Keratinocyte (primary cell): ENCODE measurements around the gene GAB2. TPM values are rescaled to one million over a fixed set of nuclear protein-coding genes. Genes with fewer than 3 reads are reported as not detected.

Experiments used
- DNase-seq: peaks from one replicate; pipeline ENCODE4 v3.0.0-alpha.2; 2011; ENCODE audit warnings: low read depth, missing footprints, low spot score
- FAIRE-seq: peaks from 2 replicates; lab custom pipeline; 2011; peaks lifted over from hg19 to GRCh38; lab: Jason Lieb, UNC
- H2AFZ ChIP-seq: 2 replicates; pipeline ENCODE4 v1.6.0; 2012; ENCODE audit warnings: low read length, control low read depth, inconsistent platforms; ENCODE audit not compliant: control insufficient read depth
- H3K27ac ChIP-seq: 2 replicates; pipeline ENCODE4 v1.5.1; 2011; ENCODE audit warnings: low read length; ENCODE audit not compliant: control insufficient read depth, insufficient read depth
- H3K27me3 ChIP-seq: 3 replicates; pipeline ENCODE4 v1.6.0; 2011; ENCODE audit warnings: low read length; ENCODE audit not compliant: control insufficient read depth, insufficient read depth; ENCODE audit errors: extremely low read depth
- H3K36me3 ChIP-seq, 2 experiments: 2 replicates in 1 of 2; 3 replicates in 1 of 2; pipeline ENCODE4 v1.5.1; 2011; ENCODE audit warnings: low read length in 2 of 2, mild to moderate bottlenecking in 1 of 2; ENCODE audit not compliant: control insufficient read depth in 2 of 2, insufficient read depth in 2 of 2; ENCODE audit errors: extremely low read depth in 1 of 2
- H3K4me1 ChIP-seq: 3 replicates; pipeline ENCODE4 v1.5.1; 2011; ENCODE audit warnings: low read length; ENCODE audit not compliant: control insufficient read depth, insufficient read depth; ENCODE audit errors: extremely low read depth
- H3K4me2 ChIP-seq: 3 replicates; pipeline ENCODE4 v1.6.0; 2011; ENCODE audit warnings: low read depth, low read length; ENCODE audit not compliant: control insufficient read depth, insufficient read depth; ENCODE audit errors: extremely low read depth
- H3K4me3 ChIP-seq, 3 experiments: fragments of 200-600 bp in 1 of 3; sonication (generic) in 1 of 3; 2 replicates in 2 of 3; 3 replicates in 1 of 3; pipeline ENCODE4 v1.5.1; 2011 to 2016; ENCODE audit warnings: low read length in 3 of 3, mild to moderate bottlenecking in 3 of 3, control low read depth in 2 of 3, inconsistent platforms in 1 of 3, low read depth in 1 of 3, mixed read lengths in 1 of 3, mixed run types in 1 of 3, moderate library complexity in 1 of 3; ENCODE audit not compliant: control insufficient read depth in 2 of 3, insufficient read depth in 2 of 3; ENCODE audit errors: extremely low read depth in 1 of 3
- H3K79me2 ChIP-seq: 2 replicates; pipeline ENCODE4 v1.6.0; 2012; ENCODE audit warnings: low read length; ENCODE audit not compliant: control insufficient read depth, insufficient read depth
- H3K9ac ChIP-seq: 3 replicates; pipeline ENCODE4 v1.6.0; 2011; ENCODE audit warnings: low read length; ENCODE audit not compliant: control insufficient read depth, insufficient read depth; ENCODE audit errors: extremely low read depth
- H3K9me1 ChIP-seq: 3 replicates; pipeline ENCODE4 v1.6.0; 2011; ENCODE audit warnings: low read length; ENCODE audit not compliant: control insufficient read depth, insufficient read depth; ENCODE audit errors: extremely low read depth
- H3K9me3 ChIP-seq: 2 replicates; pipeline ENCODE4 v1.5.1; 2012; ENCODE audit warnings: low read depth, low read length; ENCODE audit not compliant: control insufficient read depth
- H4K20me1 ChIP-seq: 3 replicates; pipeline ENCODE4 v1.6.0; 2011; ENCODE audit warnings: low read length; ENCODE audit not compliant: control insufficient read depth, insufficient read depth; ENCODE audit errors: extremely low read depth
- CTCF ChIP-seq, 3 experiments: IDR thresholded peaks in 1 of 3; conservative IDR thresholded peaks in 1 of 3; optimal IDR thresholded peaks in 1 of 3; 2 replicates in 2 of 3; 3 replicates in 1 of 3; pipeline versions ENCODE3 to v1.5.1; 2011; ENCODE audit warnings: low read length in 3 of 3, mild to moderate bottlenecking in 3 of 3, moderate library complexity in 2 of 3, control low read depth in 1 of 3, inconsistent platforms in 1 of 3; ENCODE audit not compliant: insufficient read depth in 2 of 3; ENCODE audit errors: extremely low read depth in 1 of 3
- EZH2 ChIP-seq: IDR thresholded peaks from one replicate; pipeline ENCODE4 v1.6.1; 2012; ENCODE audit warnings: inconsistent platforms, mild to moderate bottlenecking, low read length, moderate library complexity
- dilution Hi-C: fragments of 300-500 bp; cut with MboI; formaldehyde crosslinking; loops from one replicate; pipeline ENCODE4 v1.7.0; 2020; ENCODE audit warnings: low sequenced_read_pairs; ENCODE audit not compliant: extremely low pct_ligation_motif_present
- polyA plus RNA-seq, 5 experiments: library from polyadenylated mRNA; depleted of rRNA in 3 of 5; stranded (reverse) in 3 of 5; stranded (forward) in 1 of 5; unstranded in 1 of 5; fragments of >200 nt; gene quantifications; 1 replicate in 1 of 5; 2 replicates in 3 of 5; 3 replicates in 1 of 5; pipeline versions ENCODE4 v1.2.1 to v1.2.3, GENCODE V29; 2011 to 2012; ENCODE audit warnings: missing spikeins in 2 of 5, low read depth in 1 of 5, low replicate concordance in 1 of 5

GAB2 gene
- polyA plus RNA-seq, 1 donor (not counting 4 experiments of a cell fraction or from before 2014, with no cell fraction given) = 0.68 TPM

GRCh38 chr11:78265326-78265725, 152.3 kb downstream of the GAB2 start:
- Histone ChIP-seq H3K9me3 (no peaks in the 10 kb centered on the region), H3K36me3 (no peaks in the 10 kb centered on the region), H3K27me3 (no peaks in the 10 kb centered on the region), H3K4me2 (no peak overlapping the region), H2AFZ (no peak overlapping the region), H3K4me1 (no peaks in the 10 kb centered on the region), H3K9me1 (no peaks in the 10 kb centered on the region), H3K79me2 (no peaks in the 10 kb centered on the region), H3K9ac (no peak overlapping the region), H4K20me1 (no peaks in the 10 kb centered on the region), H3K4me3 (no peak overlapping the region), H3K27ac (no peak overlapping the region)
- DNase-seq = no peak
- FAIRE-seq = no peak
- dilution Hi-C loops = no loop called here
- TF ChIP-seq CTCF (optimal IDR thresholded peaks at IDR 0.05 in 1 of 3, IDR thresholded peaks at IDR 0.05 in 1 of 3, conservative IDR thresholded peaks at IDR 0.05 in 1 of 3; ENCODE audit: extremely low read depth in 1 of 3, insufficient read depth in 2 of 3, low read length in 3 of 3) = no peak
- TF ChIP-seq EZH2 = no peak

- dilution Hi-C loops = no loop called here
Observed at GRCh38 chr11:78262691-78263090, 154.9 kb downstream of the GAB2 start.

More at GRCh38 chr11:78262691-78263090, 154.9 kb downstream of the GAB2 start:
- H2AFZ ChIP-seq = no peak overlapping the region
- no peak for FAIRE-seq
- no peaks in the 10 kb centered on the region for H3K36me3 ChIP-seq
- no peak overlapping the region for H3K27ac ChIP-seq
- no peaks in the 10 kb centered on the region for H3K27me3 ChIP-seq
- H3K4me2 ChIP-seq = no peak overlapping the region
- no peaks in the 10 kb centered on the region for H3K79me2 ChIP-seq
- H3K4me3 ChIP-seq = no peak overlapping the region
- DNase-seq = no peak
- H4K20me1 ChIP-seq = no peaks in the 10 kb centered on the region
- no peaks in the 10 kb centered on the region for H3K9me1 ChIP-seq
- H3K9me3 ChIP-seq = no peaks in the 10 kb centered on the region
- TF ChIP-seq EZH2 (no peak), CTCF (optimal IDR thresholded peaks at IDR 0.05 in 1 of 3, IDR thresholded peaks at IDR 0.05 in 1 of 3, conservative IDR thresholded peaks at IDR 0.05 in 1 of 3; ENCODE audit: extremely low read depth in 1 of 3, insufficient read depth in 2 of 3, low read length in 3 of 3) (no peak)
- no peaks in the 10 kb centered on the region for H3K4me1 ChIP-seq
- H3K9ac ChIP-seq = no peak overlapping the region
